ENCODE data around the gene PARP2.

GRCh38 chr14:20383636-20384035, 40.2 kb downstream of the PARP2 start:
- TF ChIP-seq CTCF (IDR thresholded peaks at IDR 0.05) (no peak), ZFX (IDR thresholded peaks at IDR 0.05; ENCODE audit: borderline replicate concordance) (no peak)
